ENCODE results near the gene DZANK1. TPM values are rescaled to one million over a fixed set of nuclear protein-coding genes. Genes with fewer than 3 reads are reported as not detected.

DZANK1 gene
- total RNA-seq, 4 donors from 2014 or later = 0.18 to 1.0 (median 0.62) TPM

GRCh38 chr20:18421608-18422007, 45.2 kb downstream of the DZANK1 start:
- H3K27ac ChIP-seq = no peak overlapping the region
- in situ Hi-C loops (cut with MboI; ENCODE audit: low sequenced_read_pairs in 4 of 4) (no loop called here), intact Hi-C loops (cut with DNase I; ENCODE audit: low total_unique reads) (no loop called here)
- no peak for ATAC-seq
- no peak for DNase-seq
- no peaks in the 10 kb centered on the region for H3K9me3 ChIP-seq
- no peaks in the 10 kb centered on the region for H3K36me3 ChIP-seq
- TF ChIP-seq POLR2A (IDR thresholded peaks at IDR 0.05) (no peak), CTCF (IDR thresholded peaks at IDR 0.05 in 4 of 5, conservative IDR thresholded peaks at IDR 0.05 in 1 of 5) (no peak)
- no peaks in the 10 kb centered on the region for H3K27me3 ChIP-seq
- H3K4me1 ChIP-seq = no peaks in the 10 kb centered on the region
- no peak overlapping the region for H3K4me3 ChIP-seq

- intact Hi-C loops (cut with DNase I; ENCODE audit: low total_unique reads) (no loop called here), in situ Hi-C loops (cut with MboI; ENCODE audit: low sequenced_read_pairs in 4 of 4) (no loop called here)
- H3K36me3 ChIP-seq = no peaks in the 10 kb centered on the region
- DNase-seq = no peak
- TF ChIP-seq POLR2A (IDR thresholded peaks at IDR 0.05) = no peak
- no peak for TF ChIP-seq CTCF (IDR thresholded peaks at IDR 0.05 in 4 of 5, conservative IDR thresholded peaks at IDR 0.05 in 1 of 5)
- H3K4me3 ChIP-seq = no peak overlapping the region
- no peak overlapping the region for H3K27ac ChIP-seq
- ATAC-seq = no peak
- H3K9me3 ChIP-seq = no peaks in the 10 kb centered on the region
- no peaks in the 10 kb centered on the region for H3K27me3 ChIP-seq
- H3K4me1 ChIP-seq = no peaks in the 10 kb centered on the region
Observed at GRCh38 chr20:18416486-18416885, 50.3 kb downstream of the DZANK1 start.

DNA sequence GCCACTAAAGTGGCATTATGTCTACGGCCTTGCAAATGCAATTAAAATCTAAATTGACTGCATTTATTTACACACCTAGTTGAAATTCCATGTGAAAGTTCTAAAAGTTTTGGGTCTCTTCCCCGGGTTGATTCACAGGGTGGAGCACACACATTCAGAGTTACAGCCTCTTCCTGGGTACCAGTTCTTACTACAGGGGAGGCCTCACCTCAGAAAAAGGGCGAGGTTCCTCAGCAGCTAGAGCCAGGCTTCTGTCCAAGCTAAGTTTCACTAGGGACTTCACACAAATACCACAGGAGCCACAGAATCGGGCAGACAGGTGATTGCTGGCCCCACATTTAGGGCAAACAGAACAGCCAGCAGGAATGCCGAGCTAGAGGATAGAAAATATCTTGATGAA, 52.7 kb downstream of the DZANK1 start:
- H3K36me3 ChIP-seq = no peaks in the 10 kb centered on the region
- H3K27ac ChIP-seq = no peak overlapping the region
- no peak for TF ChIP-seq POLR2A (IDR thresholded peaks at IDR 0.05)
- TF ChIP-seq CTCF (IDR thresholded peaks at IDR 0.05 in 4 of 5, conservative IDR thresholded peaks at IDR 0.05 in 1 of 5) = no peak
- no peaks in the 10 kb centered on the region for H3K9me3 ChIP-seq
- ATAC-seq (no peak), DNase-seq (no peak)
- intact Hi-C loops (cut with DNase I; ENCODE audit: low total_unique reads) (no loop called here), in situ Hi-C loops (cut with MboI; ENCODE audit: low sequenced_read_pairs in 4 of 4) (no loop called here)
- H3K27me3 ChIP-seq = no peaks in the 10 kb centered on the region
- H3K4me3 ChIP-seq = no peak overlapping the region
- H3K4me1 ChIP-seq = no peaks in the 10 kb centered on the region

DNA sequence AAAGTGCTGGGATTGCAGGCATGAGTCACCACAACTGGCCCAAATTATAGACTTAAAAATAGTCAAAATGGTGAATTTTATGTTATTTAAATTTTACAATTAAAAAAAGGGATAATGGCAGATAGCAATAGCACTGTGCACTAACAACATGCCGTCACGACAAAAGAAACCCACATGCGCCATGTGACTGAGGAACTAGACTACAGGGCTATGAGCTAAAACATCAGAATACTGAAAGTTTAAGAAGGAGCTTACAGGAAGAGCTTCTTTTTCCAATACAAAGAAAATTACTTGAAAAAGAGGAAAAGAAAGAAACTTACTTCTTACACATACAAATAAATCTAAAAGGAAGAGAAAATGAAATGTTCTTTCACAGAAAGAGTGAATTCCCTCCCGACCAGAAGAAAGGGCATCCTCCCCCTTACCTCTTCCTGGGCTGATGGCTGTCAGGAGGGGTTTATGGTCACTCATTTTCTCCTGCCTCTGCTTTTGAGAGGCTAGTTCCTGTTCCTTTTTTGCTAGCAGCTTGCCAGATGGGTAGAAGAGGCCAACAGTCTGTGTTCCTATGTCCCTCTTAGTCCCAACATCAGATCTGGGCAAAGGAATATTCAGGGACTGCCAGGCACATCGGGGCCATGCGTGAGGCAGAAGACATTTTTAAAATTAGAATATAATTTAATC, 54.5 kb downstream of the DZANK1 start:
- ATAC-seq (no peak), DNase-seq (no peak)
- in situ Hi-C loops (cut with MboI; ENCODE audit: low sequenced_read_pairs in 4 of 4) = no loop called here
- Histone ChIP-seq H3K4me3 (no peak overlapping the region), H3K4me1 (no peaks in the 10 kb centered on the region), H3K9me3 (no peaks in the 10 kb centered on the region), H3K27ac (no peak overlapping the region), H3K27me3 (no peaks in the 10 kb centered on the region), H3K36me3 (no peaks in the 10 kb centered on the region)
- TF ChIP-seq CTCF (IDR thresholded peaks at IDR 0.05 in 4 of 5, conservative IDR thresholded peaks at IDR 0.05 in 1 of 5) (no peak), POLR2A (IDR thresholded peaks at IDR 0.05) (no peak)
- intact Hi-C loops (cut with DNase I; ENCODE audit: low total_unique reads) = no loop called here

DNA sequence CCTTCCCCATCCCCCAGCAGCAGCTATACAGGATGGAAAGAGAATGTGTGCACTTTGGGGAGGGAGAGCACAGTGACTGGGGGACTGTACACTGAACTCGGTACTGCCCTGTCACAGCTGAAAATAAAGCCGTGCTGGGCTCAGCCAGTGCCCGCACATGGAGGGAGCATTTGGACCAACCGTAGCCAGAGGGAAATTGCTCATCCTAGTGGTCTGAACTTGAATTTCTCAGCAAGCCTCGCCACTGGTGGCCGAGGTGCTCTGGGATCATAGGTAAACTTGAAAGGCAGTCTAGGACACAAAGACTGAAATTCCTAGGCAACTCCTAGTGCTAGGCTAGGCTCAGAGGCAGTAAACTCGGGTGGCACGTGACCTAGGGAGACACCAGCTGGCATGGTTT, 61.0 kb downstream of the DZANK1 start:
- intact Hi-C loops (cut with DNase I; ENCODE audit: low total_unique reads) = no loop called here
- no peak for TF ChIP-seq POLR2A (IDR thresholded peaks at IDR 0.05)
- no peak for TF ChIP-seq CTCF (IDR thresholded peaks at IDR 0.05 in 4 of 5, conservative IDR thresholded peaks at IDR 0.05 in 1 of 5)

More for the DNA sequence above, 61.0 kb downstream of the DZANK1 start:
- Histone ChIP-seq H3K27ac (no peak overlapping the region), H3K4me3 (no peak overlapping the region), H3K4me1 (no peaks in the 10 kb centered on the region), H3K27me3 (no peaks in the 10 kb centered on the region), H3K36me3 (no peaks in the 10 kb centered on the region), H3K9me3 (no peaks in the 10 kb centered on the region)
- DNase-seq (no peak), ATAC-seq (no peak)
- in situ Hi-C loops (cut with MboI; ENCODE audit: low sequenced_read_pairs in 4 of 4) = no loop called here
